ENCODE results near the gene MSANTD3.

GRCh38 chr9:100394032-100394695, 32.8 kb upstream of the MSANTD3 start:
- TF ChIP-seq EP300 (IDR thresholded peaks at IDR 0.05; ENCODE audit: borderline replicate concordance) (no peak), FOXM1 (IDR thresholded peaks at IDR 0.05; ENCODE audit: borderline replicate concordance, low read depth) (no peak), YY1 (IDR thresholded peaks at IDR 0.05; ENCODE audit: low read depth) (no peak)

All from Ishikawa (cell line).